SK-N-SH (cell line): ENCODE measurements around the gene FSD1. TPM values are rescaled to one million over a fixed set of nuclear protein-coding genes. Genes with fewer than 3 reads are reported as not detected.

Source experiments
- CTCF ChIA-PET: fragments of 300-600, 350-600 bp; formaldehyde crosslinking; extraction: SDS; loops from one replicate; lab custom pipeline; 2021; lab: Yijun Ruan, JAX
- POLR2A ChIA-PET: fragments of 350-600 bp; sonication (Branson Sonifier 250); formaldehyde crosslinking; extraction: SDS; loops from one replicate; lab custom pipeline; 2020; ENCODE audit warnings: antibody characterized with exemption, inconsistent platforms; lab: Yijun Ruan, JAX
- DNase-seq: peaks from one replicate; pipeline ENCODE4 v3.0.0; 2012
- H2AFZ ChIP-seq: fragments of 200-600 bp; sonication (generic); 2 replicates; pipeline ENCODE4 v1.8.1; 2016; ENCODE audit warnings: antibody characterized with exemption, mild to moderate bottlenecking, low read depth
- H3F3A ChIP-seq: fragments of 200-600 bp; sonication (generic); replicated peaks from 2 replicates; pipeline ENCODE3; 2016; ENCODE audit warnings: antibody characterized with exemption, mild to moderate bottlenecking; ENCODE audit not compliant: insufficient read depth
- H3K27ac ChIP-seq, 2 experiments: fragments of 200-500 bp in 1 of 2; fragments of 200-600 bp in 1 of 2; sonication (Bioruptor generic) in 1 of 2; sonication (generic), shearing (Covaris generic) in 1 of 2; 2 replicates each; pipeline versions ENCODE4 v1.5.1 to v1.6.1; 2014 to 2016; ENCODE audit warnings: low read depth in 2 of 2, inconsistent platforms in 1 of 2, low read length in 1 of 2, mild to moderate bottlenecking in 1 of 2, mixed read lengths in 1 of 2
- H3K27me3 ChIP-seq: fragments of 200-600 bp; sonication (generic), shearing (Covaris generic); 2 replicates; pipeline ENCODE4 v1.6.1; 2016; ENCODE audit warnings: mixed run types; ENCODE audit not compliant: insufficient read depth
- H3K36me3 ChIP-seq, 2 experiments: fragments of 200-500 bp in 1 of 2; fragments of 200-600 bp in 1 of 2; sonication (Bioruptor generic) in 1 of 2; sonication (generic) in 1 of 2; replicated peaks in 1 of 2; 2 replicates each; pipeline versions ENCODE3 to v1.5.1; 2014 to 2016; ENCODE audit warnings: low read length in 1 of 2, mild to moderate bottlenecking in 1 of 2; ENCODE audit not compliant: insufficient read depth in 2 of 2, control insufficient read depth in 1 of 2
- H3K4me1 ChIP-seq, 2 experiments: fragments of 200-500 bp in 1 of 2; fragments of 200-600 bp in 1 of 2; sonication (Bioruptor generic) in 1 of 2; sonication (generic), shearing (Covaris generic) in 1 of 2; 2 replicates each; pipeline versions ENCODE4 v1.5.1 to v1.6.1; 2014 to 2016; ENCODE audit warnings: low read depth in 1 of 2, low read length in 1 of 2, mixed run types in 1 of 2; ENCODE audit not compliant: insufficient read depth in 2 of 2, control insufficient read depth in 1 of 2
- H3K4me2 ChIP-seq: fragments of 200-600 bp; sonication (generic), shearing (Covaris generic); 2 replicates; pipeline ENCODE4 v1.6.1; 2017; ENCODE audit warnings: mixed run types
- H3K4me3 ChIP-seq, 2 experiments: fragments of 200-500 bp in 1 of 2; fragments of 200-600 bp in 1 of 2; sonication (Bioruptor generic) in 1 of 2; sonication (generic), shearing (Covaris generic) in 1 of 2; 2 replicates each; pipeline versions ENCODE4 v1.5.1 to v1.8.1; 2014 to 2016; ENCODE audit warnings: low read depth in 2 of 2, inconsistent platforms in 1 of 2, low read length in 1 of 2, mild to moderate bottlenecking in 1 of 2, mixed read lengths in 1 of 2, moderate library complexity in 1 of 2
- H3K79me2 ChIP-seq: fragments of 200-600 bp; sonication (generic); 2 replicates; pipeline ENCODE4 v1.8.1; 2017; ENCODE audit warnings: mild to moderate bottlenecking; ENCODE audit not compliant: insufficient read depth
- H3K9ac ChIP-seq: fragments of 200-600 bp; sonication (generic); 2 replicates; pipeline ENCODE4 v1.6.1; 2017; ENCODE audit warnings: mixed run types
- H3K9me2 ChIP-seq: fragments of 200-600 bp; sonication (generic); 2 replicates; pipeline ENCODE4 v1.6.1; 2017; ENCODE audit warnings: mixed run types
- H3K9me3 ChIP-seq: fragments of 200-600 bp; sonication (generic); 2 replicates; pipeline ENCODE4 v1.6.1; 2017; ENCODE audit warnings: mixed run types, mild to moderate bottlenecking, moderate library complexity
- H4K20me1 ChIP-seq: fragments of 200-600 bp; sonication (generic); 2 replicates; pipeline ENCODE4 v1.6.1; 2017; ENCODE audit warnings: mild to moderate bottlenecking, mixed run types; ENCODE audit not compliant: insufficient read depth
- ELF1 ChIP-seq: IDR thresholded peaks from 2 replicates; pipeline ENCODE4 v1.4.0; 2012
- EZH2phosphoT487 ChIP-seq: fragments of 200-600 bp; sonication (generic); IDR thresholded peaks from 2 replicates; pipeline ENCODE4 v1.6.1; 2017; ENCODE audit warnings: low read depth, mixed run types, mild to moderate bottlenecking, antibody characterized with exemption, moderate library complexity, borderline replicate concordance
- FOSL2 ChIP-seq: IDR thresholded peaks from 2 replicates; pipeline ENCODE4 v1.4.0; 2012; ENCODE audit warnings: low read depth, mild to moderate bottlenecking, moderate library complexity, borderline replicate concordance
- GABPA ChIP-seq: IDR thresholded peaks from 2 replicates; pipeline ENCODE4 v1.4.0; 2012; ENCODE audit warnings: low read depth, mild to moderate bottlenecking
- GATA2 ChIP-seq: sonication (generic); formaldehyde crosslinking; IDR thresholded peaks from 2 replicates; pipeline ENCODE4 v1.5.0; 2020; ENCODE audit warnings: mild to moderate bottlenecking, missing genetic modification reagents
- MAX ChIP-seq: IDR thresholded peaks from 2 replicates; pipeline ENCODE4 v1.4.0; 2012; ENCODE audit warnings: low read depth
- MXI1 ChIP-seq: IDR thresholded peaks from 2 replicates; pipeline ENCODE4 v1.6.1; 2012; ENCODE audit warnings: mild to moderate bottlenecking, low read depth, low read length, improper control_type of control experiment
- NFIC ChIP-seq: IDR thresholded peaks from 2 replicates; pipeline ENCODE4 v1.4.0; 2012; ENCODE audit warnings: borderline replicate concordance
- NRF1 ChIP-seq: IDR thresholded peaks from 2 replicates; pipeline ENCODE4 v1.6.1; 2012; ENCODE audit warnings: low read depth, mild to moderate bottlenecking, low read length
- PBX3 ChIP-seq: IDR thresholded peaks from 2 replicates; pipeline ENCODE4; 2012
- RAD21 ChIP-seq: IDR thresholded peaks from 2 replicates; pipeline ENCODE4 v1.6.1; 2012; ENCODE audit warnings: mild to moderate bottlenecking, low read length
- REST ChIP-seq: IDR thresholded peaks from 2 replicates; pipeline ENCODE4 v1.6.1; 2012; ENCODE audit warnings: mild to moderate bottlenecking, low read depth, low read length, moderate library complexity
- RFX5 ChIP-seq: IDR thresholded peaks from 2 replicates; pipeline ENCODE4 v1.6.1; 2012; ENCODE audit warnings: mild to moderate bottlenecking, improper control_type of control experiment, low read length
- RXRA ChIP-seq: IDR thresholded peaks from 2 replicates; pipeline ENCODE4 v1.4.0; 2012; ENCODE audit warnings: low read depth, mild to moderate bottlenecking, borderline replicate concordance
- SIN3A ChIP-seq: IDR thresholded peaks from 2 replicates; pipeline ENCODE4 v1.6.1; 2012; ENCODE audit warnings: low read depth, mild to moderate bottlenecking, low read length, moderate library complexity, borderline replicate concordance
- SMC3 ChIP-seq: IDR thresholded peaks from 2 replicates; pipeline ENCODE4 v1.6.1; 2012; ENCODE audit warnings: low read depth, low read length, improper control_type of control experiment
- TEAD4 ChIP-seq: IDR thresholded peaks from 2 replicates; pipeline ENCODE4 v1.4.0; 2012; ENCODE audit warnings: mild to moderate bottlenecking, borderline replicate concordance; ENCODE audit not compliant: insufficient read depth
- YY1 ChIP-seq: IDR thresholded peaks from 2 replicates; pipeline ENCODE4 v1.4.0; 2012; ENCODE audit warnings: low read depth, mild to moderate bottlenecking
- WGBS: methylation state at CpG from one replicate; pipeline ENCODE4 v1.1.6; 2017; ENCODE audit warnings: low lambda C conversion rate; 5-methylcytosine and 5-hydroxymethylcytosine counted together
- polyA plus RNA-seq, 3 experiments: library from polyadenylated mRNA; depleted of rRNA; stranded (reverse); fragments of >200 nt; gene quantifications; 2 replicates each; pipeline ENCODE4 v1.2.3, GENCODE V29; 2012
- TF ChIP-seq, protein P1 (sequence below): fragments of 150-350 bp; IDR thresholded peaks from 2 replicates; pipeline ENCODE4 v1.6.1; 2016; ENCODE audit warnings: mild to moderate bottlenecking, low read depth, low read length
- TF ChIP-seq, protein P2 (sequence below): fragments of 150-350 bp; IDR thresholded peaks from 2 replicates; pipeline ENCODE4 v1.6.1; 2017; ENCODE audit warnings: antibody characterized with exemption, low read length, low read depth, borderline replicate concordance

FSD1 gene
- polyA plus RNA-seq, 1 of the 3 experiments (the other 2 are of a cell fraction): 49.0 TPM

DNA sequence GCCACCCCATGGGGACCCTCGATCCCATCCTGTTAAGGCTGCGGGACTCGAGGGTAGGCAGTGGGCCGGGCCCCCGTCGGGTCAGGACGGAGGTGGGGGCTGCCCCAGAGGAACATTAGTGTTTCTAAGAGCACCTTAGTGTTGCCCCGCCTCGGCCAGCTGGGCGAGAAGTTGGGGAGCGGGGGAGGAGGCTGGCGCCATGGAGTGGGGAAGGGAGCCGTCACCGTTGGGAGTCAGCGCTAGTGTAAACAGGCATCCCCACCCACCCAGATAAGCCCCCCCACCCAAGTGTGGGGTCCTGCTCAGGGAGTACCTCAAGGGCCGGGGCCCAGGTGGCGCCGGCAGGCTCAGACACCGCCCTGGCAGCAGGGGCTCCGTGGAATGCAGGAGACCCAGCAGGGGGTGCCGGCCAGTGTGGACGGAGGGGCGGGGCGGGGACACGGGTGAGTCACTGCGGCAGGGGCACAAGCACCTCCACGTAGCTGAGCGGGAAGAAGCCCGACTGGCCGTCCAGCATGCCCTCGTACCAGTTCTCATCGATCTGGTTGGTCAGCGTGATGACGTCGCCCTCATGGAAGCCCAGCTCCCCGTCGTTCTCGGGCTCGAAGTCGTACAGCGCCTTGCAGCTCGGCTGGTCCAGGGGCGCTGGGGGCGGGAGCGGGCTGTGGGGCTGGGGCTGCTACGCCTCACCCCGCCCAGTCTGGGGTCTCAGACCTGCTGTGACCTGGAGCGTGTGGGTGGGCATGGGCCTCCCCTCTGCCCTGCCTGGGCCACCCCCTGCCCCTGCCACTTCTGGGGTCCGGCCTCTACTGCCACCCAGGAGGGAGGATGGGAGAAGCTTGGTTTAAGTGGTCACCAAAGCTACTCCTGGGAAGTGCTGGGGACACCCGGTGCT, 57.0 kb downstream of the FSD1 start:
- WGBS: 90% methylated on average over 22 of the region's 50 CpGs
- no peaks in the 10 kb centered on the region for H3K27me3 ChIP-seq
- no peak overlapping the region for H3K4me2 ChIP-seq
- no peaks in the 10 kb centered on the region for H4K20me1 ChIP-seq
- peaks cover 3% of the 10 kb centered on the region for H3F3A ChIP-seq
- H3K9me2 ChIP-seq: no peaks in the 10 kb centered on the region
- no peak for TF ChIP-seq NRF1
- TF ChIP-seq PBX3: no peak
- TF ChIP-seq REST: no peak
- TF ChIP-seq RAD21: no peak
- no peak for TF ChIP-seq YY1
- no peak for TF ChIP-seq TEAD4
- TF ChIP-seq ELF1: no peak
- no peak for TF ChIP-seq MXI1
- TF ChIP-seq NFIC: no peak
- no peak for TF ChIP-seq RFX5
- TF ChIP-seq FOSL2: no peak
- TF ChIP-seq SIN3A: no peak
- no peak for TF ChIP-seq MAX
- no peak for TF ChIP-seq EZH2phosphoT487
- TF ChIP-seq, protein P1, sequence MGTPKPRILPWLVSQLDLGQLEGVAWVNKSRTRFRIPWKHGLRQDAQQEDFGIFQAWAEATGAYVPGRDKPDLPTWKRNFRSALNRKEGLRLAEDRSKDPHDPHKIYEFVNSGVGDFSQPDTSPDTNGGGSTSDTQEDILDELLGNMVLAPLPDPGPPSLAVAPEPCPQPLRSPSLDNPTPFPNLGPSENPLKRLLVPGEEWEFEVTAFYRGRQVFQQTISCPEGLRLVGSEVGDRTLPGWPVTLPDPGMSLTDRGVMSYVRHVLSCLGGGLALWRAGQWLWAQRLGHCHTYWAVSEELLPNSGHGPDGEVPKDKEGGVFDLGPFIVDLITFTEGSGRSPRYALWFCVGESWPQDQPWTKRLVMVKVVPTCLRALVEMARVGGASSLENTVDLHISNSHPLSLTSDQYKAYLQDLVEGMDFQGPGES: no peak
- TF ChIP-seq GATA2 (CRISPR knock-in tag): no peak
- no peak for TF ChIP-seq GABPA
- TF ChIP-seq SMC3: no peak
- TF ChIP-seq, protein P2, sequence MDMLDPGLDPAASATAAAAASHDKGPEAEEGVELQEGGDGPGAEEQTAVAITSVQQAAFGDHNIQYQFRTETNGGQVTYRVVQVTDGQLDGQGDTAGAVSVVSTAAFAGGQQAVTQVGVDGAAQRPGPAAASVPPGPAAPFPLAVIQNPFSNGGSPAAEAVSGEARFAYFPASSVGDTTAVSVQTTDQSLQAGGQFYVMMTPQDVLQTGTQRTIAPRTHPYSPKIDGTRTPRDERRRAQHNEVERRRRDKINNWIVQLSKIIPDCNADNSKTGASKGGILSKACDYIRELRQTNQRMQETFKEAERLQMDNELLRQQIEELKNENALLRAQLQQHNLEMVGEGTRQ: no peak
- TF ChIP-seq RXRA: no peak
- TF ChIP-seq, all 33 proteins: peak for 0
- ChIA-PET POLR2A (no interaction called here), CTCF (interaction anchor here (1.3 to 8.5 kb wide), 3 partner anchors 8 to 94 kb away, joined by 5 to 84 read pairs (median 6); no protein-coding TSS in a partner anchor)
- Histone ChIP-seq H3K4me1 (no peaks in the 10 kb centered on the region), H3K4me3 (no peak overlapping the region), H2AFZ (no peak overlapping the region), H3K9ac (no peak overlapping the region), H3K36me3 (peaks cover 0 to 60% of the 10 kb centered on the region in 2 experiments), H3K27ac (no peak overlapping the region; a peak in 1 of 4 replicates), H3K79me2 (no peaks in the 10 kb centered on the region; the same call in 1 of the 2 replicates), H3K9me3 (no peaks in the 10 kb centered on the region)
- no peak for DNase-seq
